Chondrocyte (in vitro differentiated cells): Measurements from ENCODE around the gene MAGI3. TPM values are rescaled to one million over a fixed set of nuclear protein-coding genes. Genes with fewer than 3 reads are reported as not detected.
"Not testable (repeated sequence)": the region's sequence is repeated elsewhere in the genome, so short reads cannot be mapped to it uniquely, and the experiment has no call there.

ENCODE experiments used
- DNase-seq: peaks from one replicate; pipeline ENCODE4 v3.0.0; 2021; ENCODE audit warnings: mixed read lengths, low spot score
- H3K27ac Mint-ChIP-seq: one replicate; pipeline ENCODE4 v1.8.0; 2021; ENCODE audit warnings: mild to moderate bottlenecking, moderate library complexity, mixed read lengths; ENCODE audit not compliant: unreplicated experiment
- H3K27me3 Mint-ChIP-seq: 2 replicates; pipeline ENCODE4 v1.8.0; 2021; ENCODE audit warnings: low read depth, mixed read lengths
- H3K36me3 Mint-ChIP-seq: 2 replicates; pipeline ENCODE4 v1.8.0; 2021; ENCODE audit warnings: low read depth, mixed read lengths
- H3K4me1 Mint-ChIP-seq: 2 replicates; pipeline ENCODE4 v1.8.0; 2021; ENCODE audit warnings: low read depth, mild to moderate bottlenecking, mixed read lengths
- H3K4me3 Mint-ChIP-seq: one replicate; pipeline ENCODE4 v1.8.0; 2021; ENCODE audit warnings: mild to moderate bottlenecking, moderate library complexity, mixed read lengths; ENCODE audit not compliant: unreplicated experiment
- H3K9me3 Mint-ChIP-seq: 2 replicates; pipeline ENCODE4 v1.8.0; 2021; ENCODE audit warnings: low read depth, mixed read lengths
- total RNA-seq: library from RNA; stranded (reverse); gene quantifications from 3 replicates; pipeline ENCODE4 v1.2.1, GENCODE V29; 2021
- TF ChIP-seq, protein P1 (sequence below): fragments of 200-600 bp; sonication (generic); IDR thresholded peaks from 2 replicates; pipeline ENCODE4 v1.5.0; 2021; ENCODE audit warnings: antibody characterized with exemption, mild to moderate bottlenecking, moderate library complexity

MAGI3 gene
- total RNA-seq, 1 donor from 2014 or later = 8.8 TPM

DNA sequence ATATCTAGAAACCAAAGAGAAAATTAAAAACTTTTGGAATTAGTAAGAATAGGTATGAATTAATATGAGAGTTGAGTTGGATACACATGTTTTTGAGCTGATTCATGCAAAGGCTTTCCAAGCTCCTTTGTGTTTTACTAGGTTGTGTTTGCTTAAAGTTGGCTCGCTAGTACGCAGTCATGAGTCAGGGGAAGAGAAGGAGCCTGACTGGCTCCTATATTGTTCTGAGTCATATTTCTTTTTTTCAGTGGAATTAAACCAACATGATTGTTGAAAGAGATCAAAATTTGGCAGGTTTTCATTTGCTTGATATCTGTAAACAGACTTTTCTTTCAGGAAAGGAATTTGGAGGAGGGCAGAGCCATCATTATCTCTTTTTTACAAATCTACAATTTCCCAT lies 66.7 kb downstream of the MAGI3 start:
- Mint-ChIP-seq H3K4me3 (peak overlapping the region; percentile 40), H3K36me3 (peaks cover 1% of the 10 kb centered on the region), H3K27me3 (no peaks in the 10 kb centered on the region), H3K4me1 (peaks cover 33% of the 10 kb centered on the region), H3K27ac (peak overlapping the region; percentile 75), H3K9me3 (no peaks in the 10 kb centered on the region)
- TF ChIP-seq, protein P1, sequence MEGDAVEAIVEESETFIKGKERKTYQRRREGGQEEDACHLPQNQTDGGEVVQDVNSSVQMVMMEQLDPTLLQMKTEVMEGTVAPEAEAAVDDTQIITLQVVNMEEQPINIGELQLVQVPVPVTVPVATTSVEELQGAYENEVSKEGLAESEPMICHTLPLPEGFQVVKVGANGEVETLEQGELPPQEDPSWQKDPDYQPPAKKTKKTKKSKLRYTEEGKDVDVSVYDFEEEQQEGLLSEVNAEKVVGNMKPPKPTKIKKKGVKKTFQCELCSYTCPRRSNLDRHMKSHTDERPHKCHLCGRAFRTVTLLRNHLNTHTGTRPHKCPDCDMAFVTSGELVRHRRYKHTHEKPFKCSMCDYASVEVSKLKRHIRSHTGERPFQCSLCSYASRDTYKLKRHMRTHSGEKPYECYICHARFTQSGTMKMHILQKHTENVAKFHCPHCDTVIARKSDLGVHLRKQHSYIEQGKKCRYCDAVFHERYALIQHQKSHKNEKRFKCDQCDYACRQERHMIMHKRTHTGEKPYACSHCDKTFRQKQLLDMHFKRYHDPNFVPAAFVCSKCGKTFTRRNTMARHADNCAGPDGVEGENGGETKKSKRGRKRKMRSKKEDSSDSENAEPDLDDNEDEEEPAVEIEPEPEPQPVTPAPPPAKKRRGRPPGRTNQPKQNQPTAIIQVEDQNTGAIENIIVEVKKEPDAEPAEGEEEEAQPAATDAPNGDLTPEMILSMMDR = no peak
- no peak for DNase-seq

DNA sequence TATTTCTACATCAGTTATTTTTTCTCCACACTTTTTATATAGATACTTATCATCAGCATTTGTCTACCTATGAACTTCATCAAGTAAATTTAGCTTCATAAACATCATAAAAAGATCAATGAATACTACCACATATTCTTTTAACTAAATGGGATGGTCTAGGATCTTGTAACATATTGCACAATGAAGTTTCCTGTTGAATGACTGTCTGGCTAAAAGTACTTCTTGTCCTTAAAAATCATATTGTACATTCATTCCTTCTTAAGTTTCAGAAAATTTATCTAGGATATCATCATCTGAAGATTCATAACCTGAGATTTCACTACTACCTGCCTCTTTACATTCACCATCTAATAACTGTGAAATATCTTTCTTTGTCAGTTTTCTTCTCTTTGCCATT lies 69.0 kb downstream of the MAGI3 start:
- Mint-ChIP-seq H3K4me3 (no peak overlapping the region), H3K27me3 (no peaks in the 10 kb centered on the region), H3K27ac (no peak overlapping the region), H3K9me3 (no peaks in the 10 kb centered on the region), H3K4me1 (peaks cover 30% of the 10 kb centered on the region), H3K36me3 (peaks cover 1% of the 10 kb centered on the region)
- TF ChIP-seq, protein P1 = no peak
- no peak for DNase-seq

DNA sequence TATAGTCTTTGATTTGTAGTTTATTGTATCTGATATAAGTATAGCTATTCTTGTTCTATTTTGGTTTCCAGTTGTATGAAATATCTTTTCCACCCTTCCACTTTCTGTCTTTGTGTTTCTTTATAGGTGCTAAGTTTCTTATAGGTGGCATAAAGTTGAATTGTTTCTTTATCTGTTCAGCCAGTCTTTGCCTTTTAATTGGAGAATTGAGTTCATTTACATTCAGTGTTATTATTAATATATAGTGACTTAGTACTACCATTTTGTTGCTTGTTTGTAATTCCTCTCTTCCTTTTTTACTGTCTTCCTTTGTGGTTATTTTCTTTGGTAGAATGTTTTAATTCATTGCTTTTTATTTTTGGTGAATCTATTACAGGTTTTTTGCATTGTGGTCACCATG lies 77.7 kb downstream of the MAGI3 start:
- H3K27ac Mint-ChIP-seq = no peak overlapping the region
- peaks cover 3% of the 10 kb centered on the region for H3K4me1 Mint-ChIP-seq
- no peak for DNase-seq
- peaks cover 35% of the 10 kb centered on the region for H3K9me3 Mint-ChIP-seq
- peaks cover 6% of the 10 kb centered on the region for H3K36me3 Mint-ChIP-seq
- TF ChIP-seq, protein P1 = no peak
- no peaks in the 10 kb centered on the region for H3K27me3 Mint-ChIP-seq
- no peak overlapping the region for H3K4me3 Mint-ChIP-seq

DNA sequence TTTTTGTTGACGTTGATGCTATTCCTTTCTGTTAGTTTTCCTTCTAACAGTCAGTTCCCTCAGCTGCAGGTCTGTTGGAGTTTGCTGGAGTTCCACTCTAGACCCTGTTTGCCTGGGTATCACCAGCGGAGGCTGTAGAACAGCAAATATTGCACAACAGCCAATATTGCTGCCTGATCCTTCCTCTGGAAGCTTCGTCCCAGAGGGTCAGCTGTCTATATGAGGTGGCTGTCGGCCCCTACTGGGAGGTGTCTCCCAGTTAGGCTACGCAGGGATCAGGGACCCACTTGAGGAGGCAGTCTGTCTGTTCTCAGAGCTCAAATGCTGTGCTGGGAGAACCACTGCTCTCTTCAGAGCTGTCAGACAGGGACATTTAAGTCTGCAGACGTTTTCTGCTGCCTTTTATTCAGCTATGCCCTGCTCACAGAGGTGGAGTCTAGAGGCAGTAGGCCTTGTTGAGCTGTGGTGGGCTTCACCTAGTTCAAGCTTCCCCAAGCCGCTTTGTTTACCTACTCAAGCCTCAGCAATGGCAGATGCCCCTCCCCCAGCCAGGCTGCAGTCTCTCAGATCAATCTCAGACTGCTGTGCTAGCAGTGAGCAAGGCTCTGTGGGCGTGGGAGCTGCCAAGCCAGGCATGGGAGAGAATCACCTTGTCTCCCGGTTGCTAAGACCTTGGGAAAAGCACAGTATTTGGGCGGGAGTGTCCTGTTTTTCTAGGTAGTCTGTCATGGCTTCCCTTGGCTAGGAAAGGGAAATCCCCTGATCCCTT lies 88.3 kb downstream of the MAGI3 start:
- H3K27ac Mint-ChIP-seq, H3K4me1 Mint-ChIP-seq, H3K4me3 Mint-ChIP-seq, H3K27me3 Mint-ChIP-seq: not testable (repeated sequence)
- Mint-ChIP-seq H3K9me3 (peaks cover 55% of the 10 kb centered on the region), H3K36me3 (peaks cover 16% of the 10 kb centered on the region)
- peak; percentile 57 for DNase-seq

DNA sequence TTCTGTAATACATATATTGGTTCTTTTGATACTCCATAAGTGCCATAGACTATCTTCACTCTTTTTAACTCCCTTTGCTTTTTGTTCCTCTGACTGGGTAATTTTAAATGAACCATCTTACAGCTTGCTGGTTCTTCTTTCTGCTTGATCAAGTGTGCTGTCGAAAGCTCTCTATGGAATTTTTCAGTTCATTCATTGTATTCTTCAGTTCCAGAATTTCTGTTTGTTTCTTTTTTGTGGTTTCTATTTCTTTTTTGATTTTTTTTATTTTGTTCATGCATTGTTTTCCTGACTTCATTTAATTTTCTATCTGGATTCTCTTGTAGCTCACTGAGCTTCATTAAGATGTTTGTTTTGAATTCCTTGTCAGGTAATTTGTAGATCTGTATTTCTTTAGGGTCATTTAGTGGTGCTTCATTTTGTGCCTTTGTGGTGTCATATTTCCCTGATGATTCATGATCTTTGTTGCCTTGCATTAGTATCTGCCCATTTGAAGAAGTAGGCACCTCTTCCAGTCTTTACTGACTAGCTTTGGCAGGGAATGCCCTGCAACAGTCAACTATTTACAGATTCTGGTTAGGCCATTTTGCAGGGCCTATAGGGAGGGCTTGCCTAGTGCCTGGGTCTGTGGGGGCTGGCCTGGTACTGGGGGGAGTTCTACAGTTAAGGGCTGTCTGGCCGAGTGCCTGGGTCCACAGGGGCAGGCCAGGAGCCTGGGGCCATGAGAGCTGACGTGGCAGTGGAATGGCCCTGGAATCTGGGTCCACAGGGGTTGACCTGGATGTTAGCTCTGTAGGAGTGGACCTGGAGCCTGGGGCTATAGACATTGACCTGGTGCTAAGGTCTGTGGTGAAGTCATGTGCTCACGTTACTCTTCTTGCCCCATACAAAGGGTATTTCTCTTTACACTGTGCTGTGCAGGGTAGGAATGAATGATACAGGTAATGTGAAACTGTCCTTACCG lies 89.7 kb downstream of the MAGI3 start:
- H3K36me3 Mint-ChIP-seq = peaks cover 14% of the 10 kb centered on the region
- H3K9me3 Mint-ChIP-seq = peaks cover 46% of the 10 kb centered on the region
- TF ChIP-seq, protein P1 = no peak
- no peaks in the 10 kb centered on the region for H3K27me3 Mint-ChIP-seq
- peak; percentile 40 for DNase-seq
- H3K4me3 Mint-ChIP-seq = no peak overlapping the region
- H3K4me1 Mint-ChIP-seq = no peaks in the 10 kb centered on the region
- H3K27ac Mint-ChIP-seq = no peak overlapping the region

DNA sequence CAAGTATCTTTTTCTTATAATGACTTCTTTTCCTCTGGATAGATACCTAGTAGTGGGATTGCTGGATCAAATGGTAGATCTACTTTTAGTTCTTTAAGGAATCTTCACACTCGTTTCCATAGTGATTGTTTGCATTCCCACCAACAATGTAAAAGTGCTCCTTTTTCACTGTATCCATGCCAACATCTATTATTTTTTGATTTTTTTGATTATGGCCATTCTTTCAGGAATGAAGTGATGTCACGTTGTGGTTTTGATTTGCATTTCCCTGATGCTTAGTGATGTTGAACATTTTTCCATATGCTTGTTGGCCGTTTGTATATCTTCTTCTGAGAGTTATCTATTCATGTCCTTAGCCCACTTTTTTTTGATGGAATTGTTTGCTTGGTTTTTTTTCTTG lies 94.8 kb downstream of the MAGI3 start:
- H3K27ac Mint-ChIP-seq, H3K4me3 Mint-ChIP-seq, DNase-seq, H3K4me1 Mint-ChIP-seq, H3K27me3 Mint-ChIP-seq: not testable (repeated sequence)
- Mint-ChIP-seq H3K9me3 (peaks cover 38% of the 10 kb centered on the region), H3K36me3 (peaks cover 13% of the 10 kb centered on the region)
